GM18868 (cell line): ENCODE measurements around the gene LRRC7.

Experiments
- ATAC-seq: cut with Tn5 transposase; IDR thresholded peaks from one replicate; pipeline ENCODE4 v1.9.1; 2021; ENCODE audit warnings: mild to moderate bottlenecking, moderate library complexity; ENCODE audit not compliant: unreplicated experiment

LRRC7 gene

GRCh38 chr1:69567652-69568420 is at the start of gene LRRC7:
Gene LRRC7 (plus strand): TSS chr1:69567922. CDS start chr1:69568640, 718 bp downstream.
- peak; percentile 31 for ATAC-seq

DNA sequence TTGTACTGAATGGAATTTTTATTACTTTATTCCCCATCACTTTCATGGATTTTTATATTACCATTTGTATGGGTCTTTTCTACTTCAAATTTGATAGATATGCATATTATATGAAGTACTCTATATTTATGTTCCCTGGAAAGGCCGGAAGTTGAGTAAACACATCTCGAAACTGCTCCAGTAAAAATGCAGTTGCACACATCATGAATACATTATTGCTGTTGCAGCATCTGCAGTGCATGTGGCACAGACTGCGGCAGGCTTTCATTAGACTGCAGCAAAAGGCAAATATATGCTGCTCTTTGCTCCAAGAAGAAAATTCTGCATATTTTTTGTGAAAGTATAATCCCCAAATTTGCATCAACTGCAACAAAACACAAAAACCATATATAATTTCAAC is 48.7 kb upstream of the LRRC7 start:
- ATAC-seq = no peak

- peak; percentile 44 for ATAC-seq
These were observed 47.4 kb upstream of the LRRC7 start for GRCh38 chr1:69520326-69520725.

GRCh38 chr1:69523032-69523431 is 44.7 kb upstream of the LRRC7 start:
- no peak for ATAC-seq

GRCh38 chr1:69523461-69523860 is 44.3 kb upstream of the LRRC7 start:
- no peak for ATAC-seq

DNA sequence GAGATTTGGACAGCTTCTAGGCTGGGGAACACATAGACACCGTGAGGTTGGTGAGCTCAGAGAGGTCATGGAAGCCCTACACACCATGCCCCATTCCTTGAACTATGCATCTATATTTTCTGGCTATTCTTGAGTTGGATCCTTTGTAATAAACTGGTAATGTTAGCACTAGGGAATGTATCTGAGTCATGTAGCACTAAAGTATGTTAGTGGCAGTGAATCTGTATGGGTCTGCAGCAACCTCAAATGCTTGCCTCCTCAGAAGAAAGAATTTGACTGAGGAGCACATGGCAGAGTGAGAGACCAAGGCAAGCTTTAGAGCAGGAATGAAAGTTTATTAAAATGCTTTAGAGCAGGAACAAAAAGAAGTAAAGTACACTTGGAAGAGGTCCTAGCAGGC is 43.7 kb upstream of the LRRC7 start:
- no peak for ATAC-seq

DNA sequence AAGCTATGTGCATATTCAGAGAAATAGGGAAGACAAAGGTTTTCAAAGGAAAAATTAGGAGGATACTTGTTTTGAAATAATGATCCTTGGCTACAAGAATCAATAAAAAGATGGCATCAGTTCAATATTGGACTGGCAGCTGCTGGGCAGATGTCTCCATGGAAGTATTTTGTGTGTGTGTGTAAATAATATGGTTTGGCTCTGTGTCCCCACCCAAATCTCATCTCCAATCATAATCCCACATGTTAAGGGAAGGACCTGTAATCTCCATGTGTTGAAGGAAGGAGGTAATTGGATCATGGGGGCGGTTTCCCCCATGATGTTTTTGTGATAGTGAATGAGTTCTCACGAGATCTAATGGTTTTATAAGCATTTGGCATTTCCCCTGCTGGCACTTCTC is 40.4 kb upstream of the LRRC7 start:
- ATAC-seq = no peak

DNA sequence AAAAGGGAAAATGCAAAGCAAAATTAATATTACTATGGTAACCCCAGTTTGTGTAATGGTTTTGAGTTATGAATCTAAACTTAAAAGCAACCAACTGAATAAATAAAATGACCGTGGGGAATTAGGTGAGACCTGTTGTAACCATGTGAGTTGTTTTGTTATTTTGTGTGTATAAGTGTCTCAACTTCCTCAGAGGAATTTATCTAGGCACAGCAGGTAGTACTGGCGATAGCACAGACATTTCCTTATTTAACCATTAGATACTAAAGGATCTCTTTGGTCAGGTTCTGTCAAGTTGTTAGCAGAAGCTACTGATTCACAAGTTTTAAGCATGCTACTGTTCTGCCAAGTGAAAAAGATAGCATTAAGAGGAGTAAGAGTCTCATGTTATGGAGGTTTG is 39.3 kb upstream of the LRRC7 start:
- peak; percentile 9 for ATAC-seq

GRCh38 chr1:69533343-69533742 is 34.4 kb upstream of the LRRC7 start:
- no peak for ATAC-seq

DNA sequence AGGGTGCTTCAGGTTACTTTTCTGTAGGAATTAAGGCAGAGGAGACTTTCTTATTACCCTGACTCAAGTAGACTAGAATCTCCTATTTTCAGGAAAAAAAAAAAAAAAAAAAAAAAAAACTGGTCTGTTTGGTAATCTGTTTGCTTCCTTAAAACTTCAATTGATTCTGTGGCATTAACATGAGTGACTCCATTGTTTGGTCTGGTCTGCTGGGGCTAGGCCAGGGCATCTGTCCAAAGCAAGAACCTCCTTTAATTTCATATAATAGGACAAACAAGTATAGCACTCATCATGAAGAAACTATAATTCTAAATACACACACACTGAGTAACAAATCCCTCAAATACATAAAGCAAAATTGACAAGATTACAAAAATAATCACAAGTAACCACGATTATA is 32.9 kb upstream of the LRRC7 start:
- ATAC-seq = no peak

DNA sequence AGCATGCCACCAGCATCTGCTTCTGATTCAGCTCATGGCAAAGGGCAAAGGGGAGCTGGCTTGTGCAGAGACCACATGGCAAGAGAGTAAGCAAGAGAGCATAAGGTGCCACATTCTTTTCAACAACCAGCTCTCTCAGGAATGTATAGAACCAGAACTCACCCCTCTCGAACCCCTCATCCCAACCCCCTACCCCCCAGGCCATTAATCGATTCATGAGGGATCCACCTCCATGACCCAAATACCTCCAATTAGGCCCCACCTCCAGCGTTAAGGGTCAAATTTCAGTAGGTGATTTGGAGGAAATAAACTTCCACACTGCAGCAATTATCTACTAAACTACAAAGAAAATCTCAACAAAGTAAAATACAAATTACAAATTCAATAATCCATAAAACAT is 32.2 kb upstream of the LRRC7 start:
- no peak for ATAC-seq

GRCh38 chr1:69540052-69540451 is 27.7 kb upstream of the LRRC7 start:
- ATAC-seq = no peak

DNA sequence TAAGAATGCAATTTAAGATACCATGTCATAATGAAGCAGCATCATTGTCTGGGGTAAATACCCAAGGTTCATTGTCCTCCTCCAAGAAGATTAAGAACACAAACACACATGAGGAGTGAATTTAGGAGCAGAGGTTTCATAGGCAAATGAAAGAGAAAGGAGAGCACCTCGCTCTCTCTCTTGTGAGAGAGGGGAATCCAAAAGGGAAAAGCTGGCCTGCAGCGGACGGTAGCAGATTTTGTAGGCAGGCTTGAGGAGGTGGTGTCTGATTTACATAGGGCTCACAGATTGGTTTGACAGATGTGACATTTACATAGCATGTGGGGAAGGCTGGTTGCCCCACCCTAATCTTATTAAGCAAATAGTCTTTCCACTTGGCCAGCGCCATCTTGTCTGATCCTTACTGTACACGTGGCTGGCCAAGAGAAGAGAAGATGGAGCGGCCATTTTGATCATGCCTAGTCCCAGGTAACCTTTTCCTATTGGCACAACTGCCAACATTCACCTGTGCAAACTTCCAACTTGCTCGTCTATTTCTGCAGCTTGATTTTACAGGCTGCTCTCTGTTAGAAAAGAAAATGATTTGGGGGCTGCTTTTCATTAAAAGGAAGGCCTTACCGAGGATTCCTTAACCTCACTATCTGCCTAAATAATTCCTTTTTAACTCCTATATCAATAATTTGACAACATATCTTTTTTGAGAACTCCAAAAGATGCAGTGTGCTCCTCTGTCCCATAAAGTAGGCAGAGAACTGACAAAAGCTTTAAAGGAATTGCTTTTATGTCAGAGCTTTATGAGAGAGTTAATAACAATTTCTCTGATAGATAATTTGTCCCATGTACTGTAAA is 16.0 kb upstream of the LRRC7 start:
- ATAC-seq = no peak

DNA sequence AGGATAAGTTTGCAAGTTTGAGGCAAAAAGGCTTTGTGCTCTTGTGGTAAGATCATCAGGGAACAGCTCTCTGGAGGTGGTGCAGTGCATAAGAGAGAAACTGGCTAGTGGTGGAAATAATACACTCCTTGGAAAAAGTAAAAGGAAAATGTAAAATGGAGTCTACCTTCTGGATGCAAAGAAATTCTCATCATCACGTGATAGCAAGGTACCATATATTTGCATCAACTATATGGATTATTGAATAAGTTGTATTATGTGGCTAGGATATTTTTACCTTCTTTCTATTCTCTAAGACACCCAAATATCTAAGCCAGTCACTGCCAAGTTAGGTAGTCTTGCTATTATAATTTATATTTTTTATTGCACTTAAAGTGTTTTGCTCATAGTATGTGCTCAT is 14.0 kb upstream of the LRRC7 start:
- ATAC-seq = no peak

DNA sequence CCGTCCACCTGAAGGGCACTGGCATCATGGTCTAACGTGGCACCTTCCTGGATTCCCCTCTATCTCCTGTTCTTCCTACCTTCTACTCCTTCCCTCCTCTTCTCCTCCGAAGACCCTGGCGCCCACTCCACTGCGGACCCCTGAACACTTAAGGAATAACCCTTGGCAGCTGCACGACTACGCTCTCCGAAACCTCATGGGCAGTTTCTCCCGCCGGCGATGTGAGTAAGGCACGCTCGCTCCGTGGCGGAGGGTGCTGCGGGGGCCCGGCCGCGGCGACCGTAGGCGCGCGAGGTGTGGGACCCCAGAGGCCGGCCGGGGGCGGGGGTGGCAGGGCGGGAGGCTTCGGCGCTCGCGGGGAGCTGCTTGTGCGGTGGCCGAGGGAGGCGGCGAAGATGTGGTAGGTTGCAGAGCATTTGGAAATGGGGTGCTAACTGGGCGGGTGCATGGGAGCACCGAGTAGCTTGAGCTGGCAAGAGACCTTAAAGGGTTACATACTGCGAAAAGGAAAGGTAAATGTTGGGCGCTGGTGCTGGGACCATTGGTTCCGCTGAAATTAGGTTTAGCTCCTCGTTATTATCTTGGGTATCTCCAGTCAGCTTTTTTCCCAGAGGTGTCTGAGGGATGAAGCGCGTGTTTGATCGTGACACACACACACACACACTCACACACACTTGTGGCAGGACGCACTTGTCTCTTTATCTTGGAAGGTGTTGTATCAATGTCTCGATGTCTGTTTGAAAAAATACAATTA is 876 bp downstream of the LRRC7 start:
- peak; percentile 13 for ATAC-seq

DNA sequence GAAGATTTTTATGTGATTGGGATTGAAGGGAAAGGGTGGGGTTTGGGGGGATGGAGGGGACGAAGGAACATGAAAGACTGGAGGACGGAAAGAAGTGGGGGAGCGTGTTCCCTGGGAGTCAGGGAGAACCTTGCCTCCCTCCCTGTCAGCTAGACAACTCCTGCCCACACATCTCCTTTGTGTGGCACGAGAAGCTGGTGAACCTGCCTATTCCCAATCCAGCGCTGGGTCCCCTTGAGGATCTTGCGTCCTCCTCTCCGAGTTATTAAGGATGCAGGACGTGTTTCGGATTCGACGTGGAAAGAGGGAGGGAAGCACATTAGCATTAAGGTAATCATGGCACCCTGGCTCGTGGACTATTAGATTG is 1.4 kb downstream of the LRRC7 start:
- no peak for ATAC-seq

- ATAC-seq = no peak
These were observed 2.0 kb downstream of the LRRC7 start for GRCh38 chr1:69569576-69570328.

DNA sequence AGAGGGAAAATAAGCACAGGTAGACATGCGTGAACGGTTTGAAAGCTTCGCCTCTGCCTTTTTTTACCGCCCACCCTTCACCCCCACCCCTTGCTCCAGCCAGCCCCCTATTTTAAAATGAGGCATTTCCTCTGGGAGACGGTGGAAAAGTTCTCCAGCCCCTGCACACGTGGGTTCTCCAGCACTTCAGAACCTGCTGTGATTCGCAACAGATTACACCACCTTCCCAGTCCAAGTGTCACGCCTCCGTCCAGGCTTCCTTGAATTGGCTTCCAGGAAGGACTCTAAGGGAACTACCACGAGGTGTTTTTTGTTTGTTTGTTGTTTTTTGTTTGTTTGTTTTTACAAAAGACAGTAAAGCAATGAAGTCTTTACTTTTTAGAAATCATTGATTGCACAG is 2.6 kb downstream of the LRRC7 start:
- no peak for ATAC-seq

- no peak for ATAC-seq
These were observed 5.2 kb downstream of the LRRC7 start for GRCh38 chr1:69572921-69573320.

DNA sequence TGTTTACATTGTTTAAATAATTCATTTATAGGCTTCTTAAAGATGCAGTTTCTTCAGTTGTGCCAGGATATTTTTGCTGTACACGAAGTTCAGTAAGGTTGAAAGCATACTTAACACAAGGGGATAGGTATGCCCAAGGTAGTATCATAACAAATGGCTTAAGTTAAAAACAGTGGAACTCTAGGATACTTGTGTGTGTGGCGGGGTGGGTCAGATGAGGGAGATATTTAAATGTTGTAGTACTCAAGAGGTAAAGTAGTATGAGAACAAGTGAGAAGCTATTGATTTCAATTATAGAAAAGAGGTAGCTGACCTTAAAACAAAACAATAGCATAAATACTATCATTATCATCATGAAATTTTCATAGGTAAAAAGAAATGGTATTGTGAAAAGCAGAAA is 6.2 kb downstream of the LRRC7 start:
- no peak for ATAC-seq

GRCh38 chr1:69585666-69586065 is 17.9 kb downstream of the LRRC7 start:
- no peak for ATAC-seq
